ENCODE measurements around the gene MAPKAP1.

DNA sequence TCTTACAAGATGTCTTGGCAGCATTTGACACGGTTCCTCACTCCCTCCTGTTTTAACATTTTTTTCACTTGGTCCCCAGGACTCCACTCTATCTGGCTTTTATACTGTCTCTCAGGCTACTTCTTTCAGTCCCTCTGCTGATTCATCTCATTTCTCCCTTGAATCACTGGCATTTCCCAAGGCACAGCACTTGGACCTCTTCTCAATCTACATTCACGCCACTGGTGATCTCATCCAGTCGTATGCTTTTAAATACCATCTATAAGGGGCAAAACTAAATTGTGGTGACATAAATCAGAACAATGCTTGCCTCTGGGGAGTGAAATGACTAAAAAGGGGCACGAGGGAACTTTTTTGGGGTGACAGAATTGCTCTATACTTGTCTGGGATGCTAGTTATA is 47.1 kb downstream of the MAPKAP1 start:
- no peak for TF ChIP-seq POLR2A (IDR thresholded peaks at IDR 0.05)
- TF ChIP-seq, protein P1, sequence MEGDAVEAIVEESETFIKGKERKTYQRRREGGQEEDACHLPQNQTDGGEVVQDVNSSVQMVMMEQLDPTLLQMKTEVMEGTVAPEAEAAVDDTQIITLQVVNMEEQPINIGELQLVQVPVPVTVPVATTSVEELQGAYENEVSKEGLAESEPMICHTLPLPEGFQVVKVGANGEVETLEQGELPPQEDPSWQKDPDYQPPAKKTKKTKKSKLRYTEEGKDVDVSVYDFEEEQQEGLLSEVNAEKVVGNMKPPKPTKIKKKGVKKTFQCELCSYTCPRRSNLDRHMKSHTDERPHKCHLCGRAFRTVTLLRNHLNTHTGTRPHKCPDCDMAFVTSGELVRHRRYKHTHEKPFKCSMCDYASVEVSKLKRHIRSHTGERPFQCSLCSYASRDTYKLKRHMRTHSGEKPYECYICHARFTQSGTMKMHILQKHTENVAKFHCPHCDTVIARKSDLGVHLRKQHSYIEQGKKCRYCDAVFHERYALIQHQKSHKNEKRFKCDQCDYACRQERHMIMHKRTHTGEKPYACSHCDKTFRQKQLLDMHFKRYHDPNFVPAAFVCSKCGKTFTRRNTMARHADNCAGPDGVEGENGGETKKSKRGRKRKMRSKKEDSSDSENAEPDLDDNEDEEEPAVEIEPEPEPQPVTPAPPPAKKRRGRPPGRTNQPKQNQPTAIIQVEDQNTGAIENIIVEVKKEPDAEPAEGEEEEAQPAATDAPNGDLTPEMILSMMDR (IDR thresholded peaks at IDR 0.05): no peak
